Left lung (tissue), 10 donors: ENCODE results near the gene FAM83E. TPM values are rescaled to one million over a fixed set of nuclear protein-coding genes. Genes with fewer than 3 reads are reported as not detected.

Experiments used
- ATAC-seq: fragments of 200-7000 bp; cut with Tn5 transposase; one replicate; pipeline ENCODE4 v1.9.1; 2020; ENCODE audit warnings: moderate library complexity
- DNase-seq, 4 donors: peaks; one replicate each; pipeline ENCODE4 v3.0.0-alpha.2; 2013 to 2020
- H3K27ac ChIP-seq, 2 donors: fragments of 200-600 bp; sonication (generic) in 1 of 2; one replicate each; pipeline versions ENCODE4 v1.5.0 to v1.8.0; 2020 to 2021
- H3K27me3 ChIP-seq, 2 donors: fragments of 200-600 bp; sonication (generic) in 1 of 2; one replicate each; pipeline versions ENCODE4 v1.5.0 to v1.8.0; 2020 to 2021
- H3K36me3 ChIP-seq, 2 donors: fragments of 200-600 bp; sonication (generic) in 1 of 2; one replicate each; pipeline versions ENCODE4 v1.5.0 to v1.8.0; 2020 to 2021
- H3K4me1 ChIP-seq, 2 donors: fragments of 200-600 bp; one replicate each; pipeline ENCODE4 v1.8.0; 2021
- H3K4me3 ChIP-seq, 2 donors: fragments of 200-600 bp; sonication (generic) in 1 of 2; one replicate each; pipeline versions ENCODE4 v1.5.0 to v1.8.0; 2020 to 2021; ENCODE audit warnings: mild to moderate bottlenecking in 1 of 2
- H3K9me3 ChIP-seq, 2 donors: fragments of 200-600 bp; sonication (generic) in 1 of 2; one replicate each; pipeline versions ENCODE4 v1.5.0 to v1.8.0; 2020 to 2021
- CTCF ChIP-seq, 2 donors: fragments of 200-600 bp; sonication (generic) in 1 of 2; IDR thresholded peaks; one replicate each; pipeline versions ENCODE4 v1.5.0 to v1.8.0; 2021; ENCODE audit warnings: antibody characterized with exemption in 2 of 2
- intact Hi-C, 2 donors: fragments of 100-400 bp; cut with DNase I; formaldehyde crosslinking; loops; one replicate each; pipeline versions ENCODE4 v1.11.2 to v1.14.2; 2022
- polyA plus RNA-seq, 6 donors: library from polyadenylated mRNA; unstranded; fragments of 120-200 nt; gene quantifications; one replicate each; pipeline ENCODE4 v1.2.1, GENCODE V29; 2013; ENCODE audit not compliant: insufficient read length in 6 of 6
- total RNA-seq, 2 donors: library from RNA; stranded (reverse); fragmentation: NEBNext Ultra II Directional; extraction: Animal tissue kit (Norgen Biotek cat#: 25700); gene quantifications; one replicate each; pipeline ENCODE4 v1.2.1, GENCODE V29; 2021
- donor health status: DM: no; HTN: yes; CAD: no.
- donor health status: DM: no; HTN: no; CAD: no.

FAM83E gene
- total and polyA plus RNA-seq, 8 donors, result 4.7 to 50.0 (median 8.5) TPM

GRCh38 chr19:48596679-48597465, 18.0 kb downstream of the FAM83E start:
- ATAC-seq (no peak), DNase-seq (no peak)
- intact Hi-C loops, result no loop called here
- Histone ChIP-seq H3K4me1 (no peaks in the 10 kb centered on the region), H3K27ac (no peak overlapping the region), H3K27me3 (peaks cover 0 to 5% of the 10 kb centered on the region in 2 donors), H3K4me3 (no peak overlapping the region), H3K9me3 (no peaks in the 10 kb centered on the region), H3K36me3 (no peaks in the 10 kb centered on the region)
- TF ChIP-seq CTCF (IDR thresholded peaks at IDR 0.05), result no peak

- H3K36me3 ChIP-seq, result no peaks in the 10 kb centered on the region
- DNase-seq (no peak), ATAC-seq (no peak)
- H3K4me3 ChIP-seq, result no peak overlapping the region
- intact Hi-C loops, result no loop called here
- TF ChIP-seq CTCF (IDR thresholded peaks at IDR 0.05), result no peak
- peaks cover 0 to 5% of the 10 kb centered on the region in 2 donors for H3K27me3 ChIP-seq
- H3K9me3 ChIP-seq, result no peaks in the 10 kb centered on the region
- no peak overlapping the region for H3K27ac ChIP-seq
- H3K4me1 ChIP-seq, result no peaks in the 10 kb centered on the region
These were observed 18.6 kb downstream of the FAM83E start for GRCh38 chr19:48596237-48596636.

- intact Hi-C loops, result no loop called here
- no peaks in the 10 kb centered on the region for H3K9me3 ChIP-seq
- ATAC-seq, result no peak
These were observed 19.0 kb downstream of the FAM83E start for GRCh38 chr19:48595833-48596232.

GRCh38 chr19:48595171-48595570, 19.7 kb downstream of the FAM83E start:
- no peaks in the 10 kb centered on the region for H3K9me3 ChIP-seq

More at GRCh38 chr19:48595833-48596232, 19.0 kb downstream of the FAM83E start:
- H3K4me1 ChIP-seq, result no peaks in the 10 kb centered on the region
- TF ChIP-seq CTCF (IDR thresholded peaks at IDR 0.05), result no peak
- H3K27me3 ChIP-seq, result peaks cover 0 to 5% of the 10 kb centered on the region in 2 donors
- no peak overlapping the region for H3K4me3 ChIP-seq
- no peak for DNase-seq
- H3K36me3 ChIP-seq, result no peaks in the 10 kb centered on the region
- H3K27ac ChIP-seq, result no peak overlapping the region

More at GRCh38 chr19:48595171-48595570, 19.7 kb downstream of the FAM83E start:
- H3K27ac ChIP-seq, result no peak overlapping the region
- no peaks in the 10 kb centered on the region for H3K36me3 ChIP-seq
- H3K4me3 ChIP-seq, result no peak overlapping the region
- intact Hi-C loops, result no loop called here
- H3K4me1 ChIP-seq, result no peaks in the 10 kb centered on the region
- no peak for DNase-seq
- no peak for ATAC-seq
- no peak for TF ChIP-seq CTCF (IDR thresholded peaks at IDR 0.05)
- H3K27me3 ChIP-seq, result peaks cover 0 to 5% of the 10 kb centered on the region in 2 donors
